Measurements from ENCODE around the gene ABLIM3.

GRCh38 chr5:149224282-149224681 is 83.0 kb downstream of the ABLIM3 start:
- no peak for TF ChIP-seq GATA2 (IDR thresholded peaks at IDR 0.05; ENCODE audit: low read depth, low read length)
- no peak for TF ChIP-seq GATA3 (IDR thresholded peaks at IDR 0.05; ENCODE audit: low read depth, low read length)

All from SH-SY5Y (cell line).